ENCODE results near the gene DSP. TPM values are rescaled to one million over a fixed set of nuclear protein-coding genes. Genes with fewer than 3 reads are reported as not detected.

Gene DSP
- total RNA-seq, 2 donors from 2014 or later, result 0.14 TPM; not detected in 1

- H3K9me3 Mint-ChIP-seq, result no peaks in the 10 kb centered on the region
- no peak for DNase-seq (ENCODE audit: low spot score in 2 of 2)
- H3K27ac Mint-ChIP-seq, result no peak overlapping the region
- no peak for ATAC-seq
- H3K36me3 Mint-ChIP-seq, result peaks cover 0 to 5% of the 10 kb centered on the region in 2 donors
These were observed 4.9 kb downstream of the DSP start for GRCh38 chr6:7546383-7546782.

DNA sequence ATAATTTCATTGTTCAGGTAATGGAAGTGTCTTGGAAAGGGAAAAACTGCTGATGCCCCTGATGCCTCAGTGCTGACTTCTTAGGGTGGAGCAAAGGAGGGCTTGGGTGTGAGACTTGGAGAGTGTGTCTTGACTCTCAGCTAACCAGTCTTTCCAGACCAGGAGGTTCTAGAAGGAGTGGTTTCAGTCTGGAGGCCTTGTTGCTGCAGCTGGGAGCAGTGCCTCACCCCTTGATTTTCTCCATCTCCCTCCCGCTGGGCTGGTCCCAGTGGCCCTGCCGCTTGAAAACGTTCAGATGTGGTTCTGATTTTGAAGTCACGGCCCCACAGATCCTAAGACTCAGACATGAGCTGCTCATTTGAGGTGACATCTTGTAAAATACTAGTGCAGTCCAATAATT, 5.4 kb downstream of the DSP start:
- DNase-seq (ENCODE audit: low spot score in 2 of 2) (no peak), ATAC-seq (no peak)
- H3K27ac Mint-ChIP-seq, result no peak overlapping the region
- no peaks in the 10 kb centered on the region for H3K9me3 Mint-ChIP-seq
- H3K36me3 Mint-ChIP-seq, result peaks cover 0 to 5% of the 10 kb centered on the region in 2 donors

GRCh38 chr6:7547315-7547714, 5.8 kb downstream of the DSP start:
- Mint-ChIP-seq H3K9me3 (no peaks in the 10 kb centered on the region), H3K36me3 (peaks cover 0 to 5% of the 10 kb centered on the region in 2 donors), H3K27ac (no peak overlapping the region)
- ATAC-seq (no peak), DNase-seq (ENCODE audit: low spot score in 2 of 2) (no peak)

GRCh38 chr6:7550433-7550801, 8.9 kb downstream of the DSP start:
- Mint-ChIP-seq H3K36me3 (no peaks in the 10 kb centered on the region), H3K27ac (no peak overlapping the region), H3K9me3 (no peaks in the 10 kb centered on the region)
- ATAC-seq, result no peak
- DNase-seq (ENCODE audit: low spot score in 2 of 2), result no peak

DNA sequence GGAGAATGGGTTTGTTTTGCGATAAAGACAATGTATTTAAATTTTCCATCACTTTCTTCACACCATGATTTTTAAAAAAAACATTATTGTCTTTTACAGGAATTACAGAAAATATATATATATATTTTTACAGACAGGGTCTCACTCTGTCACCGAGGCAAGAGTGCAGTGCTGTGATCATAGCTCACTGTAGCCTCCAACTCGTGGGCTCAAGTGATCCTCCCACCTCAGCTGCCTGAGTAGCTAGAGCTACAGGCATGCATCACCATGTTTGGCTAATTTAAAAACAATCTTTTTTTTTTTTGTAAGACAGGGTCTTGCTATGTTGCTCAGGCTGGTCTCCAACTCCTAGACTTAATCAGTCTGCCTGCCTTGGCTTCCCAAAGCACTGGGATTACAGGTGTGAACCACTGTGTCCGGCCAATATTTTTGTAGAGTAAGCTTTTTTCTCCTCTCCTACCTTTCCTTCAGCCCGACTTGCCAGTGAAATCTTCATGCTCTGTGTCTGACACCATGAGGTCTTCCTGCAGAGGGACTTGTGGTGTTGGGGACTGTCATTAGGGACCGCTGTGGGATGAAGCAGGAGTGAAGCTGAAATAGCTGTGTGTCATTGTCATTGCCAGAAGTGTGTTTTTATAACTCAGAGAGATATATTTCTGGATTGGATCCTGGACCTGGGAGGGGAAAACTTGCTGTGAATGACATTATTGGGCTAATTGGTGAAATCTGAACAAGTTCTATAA, 13.2 kb downstream of the DSP start:
- H3K27ac Mint-ChIP-seq, result no peak overlapping the region
- ATAC-seq (no peak), DNase-seq (ENCODE audit: low spot score in 2 of 2) (no peak)
- no peaks in the 10 kb centered on the region for H3K9me3 Mint-ChIP-seq
- no peaks in the 10 kb centered on the region for H3K36me3 Mint-ChIP-seq

- no peaks in the 10 kb centered on the region for H3K9me3 Mint-ChIP-seq
- no peak overlapping the region for H3K27ac Mint-ChIP-seq
- ATAC-seq (no peak), DNase-seq (ENCODE audit: low spot score in 2 of 2) (no peak)
- no peaks in the 10 kb centered on the region for H3K36me3 Mint-ChIP-seq
These were observed 14.2 kb downstream of the DSP start for GRCh38 chr6:7555671-7556070.

- ATAC-seq (no peak), DNase-seq (ENCODE audit: low spot score in 2 of 2) (no peak)
- Mint-ChIP-seq H3K36me3 (no peaks in the 10 kb centered on the region), H3K27ac (no peak overlapping the region), H3K9me3 (no peaks in the 10 kb centered on the region)
These were observed 15.1 kb downstream of the DSP start for GRCh38 chr6:7556394-7557106.

GRCh38 chr6:7557652-7558051, 16.2 kb downstream of the DSP start:
- no peak overlapping the region for H3K27ac Mint-ChIP-seq
- no peak for ATAC-seq
- DNase-seq (ENCODE audit: low spot score in 2 of 2), result no peak
- no peaks in the 10 kb centered on the region for H3K36me3 Mint-ChIP-seq
- H3K9me3 Mint-ChIP-seq, result no peaks in the 10 kb centered on the region

DNA sequence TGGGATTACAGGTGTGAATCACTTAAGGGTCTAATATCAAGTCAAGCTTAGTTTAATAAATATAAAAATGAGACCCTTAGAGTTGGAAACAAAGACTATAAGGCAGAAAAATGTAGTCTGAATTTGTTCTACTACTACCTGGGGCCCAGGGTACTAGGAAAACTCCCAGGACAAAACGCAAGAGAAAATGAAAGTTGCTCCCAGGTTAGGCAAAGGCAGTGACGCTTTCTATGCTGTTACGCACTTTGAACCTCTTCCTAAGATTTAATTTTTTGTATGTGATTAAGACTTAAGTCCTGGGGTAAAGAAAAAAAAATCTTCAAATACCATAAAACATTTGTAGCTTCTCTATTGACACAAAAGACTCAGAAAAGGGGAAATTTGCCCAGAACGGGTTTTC, 17.3 kb downstream of the DSP start:
- Mint-ChIP-seq H3K27ac (no peak overlapping the region), H3K9me3 (no peaks in the 10 kb centered on the region), H3K36me3 (no peaks in the 10 kb centered on the region)
- DNase-seq (ENCODE audit: low spot score in 2 of 2) (no peak), ATAC-seq (no peak)

DNA sequence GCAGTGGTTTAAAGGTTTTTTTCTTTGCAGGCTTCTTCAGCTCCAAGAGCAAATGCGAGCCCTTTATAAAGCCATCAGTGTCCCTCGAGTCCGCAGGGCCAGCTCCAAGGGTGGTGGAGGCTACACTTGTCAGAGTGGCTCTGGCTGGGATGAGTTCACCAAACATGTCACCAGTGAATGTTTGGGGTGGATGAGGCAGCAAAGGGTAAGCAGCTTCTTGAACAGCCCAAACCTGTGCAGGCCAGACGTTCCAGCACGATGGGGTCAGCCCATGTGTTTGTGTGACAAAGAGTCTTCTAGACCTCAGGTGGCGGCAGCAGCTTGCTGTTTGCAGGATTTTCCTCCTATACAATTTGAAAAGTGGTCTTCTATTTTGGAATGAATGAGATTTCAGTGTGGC, 17.7 kb downstream of the DSP start:
- Mint-ChIP-seq H3K36me3 (no peaks in the 10 kb centered on the region), H3K9me3 (no peaks in the 10 kb centered on the region), H3K27ac (no peak overlapping the region)
- ATAC-seq (no peak), DNase-seq (ENCODE audit: low spot score in 2 of 2) (no peak)

- Mint-ChIP-seq H3K36me3 (no peaks in the 10 kb centered on the region), H3K27ac (no peak overlapping the region), H3K9me3 (no peaks in the 10 kb centered on the region)
- DNase-seq (ENCODE audit: low spot score in 2 of 2), result no peak
- ATAC-seq, result no peak
These were observed 18.3 kb downstream of the DSP start for GRCh38 chr6:7559651-7560385.

GRCh38 chr6:7561153-7561964, 19.9 kb downstream of the DSP start:
- Mint-ChIP-seq H3K36me3 (no peaks in the 10 kb centered on the region), H3K9me3 (no peaks in the 10 kb centered on the region), H3K27ac (no peak overlapping the region)
- ATAC-seq, result no peak
- DNase-seq (ENCODE audit: low spot score in 2 of 2), result no peak

DNA sequence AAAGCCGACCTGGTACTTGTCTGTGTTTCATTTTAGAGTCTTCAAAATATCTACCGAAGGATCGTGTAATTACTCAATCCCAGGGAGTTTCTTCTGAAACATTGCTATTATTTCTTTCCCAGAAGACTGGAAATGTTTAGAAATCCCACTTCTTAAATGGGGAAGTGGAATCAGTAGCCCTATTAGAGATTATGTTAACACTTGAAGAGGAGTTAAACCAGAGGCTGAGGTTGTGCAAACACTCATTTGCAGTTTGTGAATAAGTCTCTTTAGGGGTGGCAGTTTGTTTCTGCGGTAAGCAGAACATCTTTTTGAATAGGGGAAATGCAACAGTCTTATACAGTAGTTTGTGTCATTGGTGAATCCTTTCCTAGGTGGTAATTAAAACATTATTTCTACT, 21.3 kb downstream of the DSP start:
- Mint-ChIP-seq H3K9me3 (no peaks in the 10 kb centered on the region), H3K27ac (no peak overlapping the region), H3K36me3 (no peaks in the 10 kb centered on the region)
- no peak for ATAC-seq
- DNase-seq (ENCODE audit: low spot score in 2 of 2), result no peak

DNA sequence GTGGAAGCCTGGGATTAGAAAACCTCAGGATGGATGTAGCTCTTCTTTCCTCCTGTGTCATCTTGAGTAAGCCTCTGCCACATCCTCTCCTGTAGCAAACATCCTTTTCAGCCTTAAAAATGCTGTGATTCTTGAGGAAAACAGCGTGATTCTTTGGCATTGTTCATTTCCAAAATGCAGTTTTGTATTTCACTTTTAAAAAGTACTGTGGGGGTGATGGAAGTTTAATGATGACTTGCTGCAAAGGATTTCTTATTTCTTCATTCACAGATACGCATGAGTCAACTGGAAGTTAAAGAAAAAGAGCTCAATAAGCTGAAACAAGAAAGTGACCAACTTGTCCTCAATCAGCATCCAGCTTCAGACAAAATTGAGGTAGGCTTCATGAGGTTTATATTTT, 24.6 kb downstream of the DSP start:
- no peaks in the 10 kb centered on the region for H3K9me3 Mint-ChIP-seq
- H3K36me3 Mint-ChIP-seq, result no peaks in the 10 kb centered on the region
- H3K27ac Mint-ChIP-seq, result no peak overlapping the region
- ATAC-seq, result no peak
- no peak for DNase-seq (ENCODE audit: low spot score in 2 of 2)

DNA sequence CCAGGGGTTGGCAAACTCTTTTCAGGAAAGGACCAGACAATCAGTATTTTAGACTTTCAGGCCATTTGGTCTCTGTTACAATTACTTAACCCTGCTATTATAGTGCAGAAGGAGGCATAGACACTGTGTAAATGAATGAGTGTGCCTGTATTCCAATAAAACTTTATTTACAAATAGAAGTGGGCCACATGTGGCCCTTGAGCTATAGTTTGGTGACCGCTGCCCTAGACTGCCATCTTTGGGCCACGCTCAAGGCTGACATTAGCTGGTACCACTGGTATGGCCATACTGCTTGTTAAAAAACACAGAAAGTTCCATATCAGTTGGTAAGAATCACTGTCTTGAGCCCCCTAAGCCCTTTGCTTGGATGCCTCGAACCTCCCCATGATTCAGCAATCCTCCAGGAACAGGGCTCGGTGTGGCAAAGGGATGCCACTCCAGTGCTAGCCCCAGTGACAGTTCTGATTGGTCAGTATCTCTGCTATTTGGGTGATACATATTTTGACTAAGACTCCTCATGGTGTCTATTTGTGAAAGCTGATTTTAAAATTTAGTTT, 25.2 kb downstream of the DSP start:
- H3K36me3 Mint-ChIP-seq, result no peaks in the 10 kb centered on the region
- no peak overlapping the region for H3K27ac Mint-ChIP-seq
- DNase-seq (ENCODE audit: low spot score in 2 of 2), result no peak
- no peaks in the 10 kb centered on the region for H3K9me3 Mint-ChIP-seq
- no peak for ATAC-seq

- no peak overlapping the region for H3K27ac Mint-ChIP-seq
These were observed 26.6 kb downstream of the DSP start for GRCh38 chr6:7568021-7568420.

GRCh38 chr6:7569082-7569481, 27.6 kb downstream of the DSP start:
- DNase-seq (ENCODE audit: low spot score in 2 of 2) (no peak), ATAC-seq (no peak)
- no peaks in the 10 kb centered on the region for H3K36me3 Mint-ChIP-seq
- no peaks in the 10 kb centered on the region for H3K9me3 Mint-ChIP-seq
- H3K27ac Mint-ChIP-seq, result no peak overlapping the region

More at GRCh38 chr6:7568021-7568420, 26.6 kb downstream of the DSP start:
- Mint-ChIP-seq H3K36me3 (no peaks in the 10 kb centered on the region), H3K9me3 (no peaks in the 10 kb centered on the region)
- DNase-seq (ENCODE audit: low spot score in 2 of 2) (no peak), ATAC-seq (no peak)
